Measurements from ENCODE around the gene COL1A2.

DNA sequence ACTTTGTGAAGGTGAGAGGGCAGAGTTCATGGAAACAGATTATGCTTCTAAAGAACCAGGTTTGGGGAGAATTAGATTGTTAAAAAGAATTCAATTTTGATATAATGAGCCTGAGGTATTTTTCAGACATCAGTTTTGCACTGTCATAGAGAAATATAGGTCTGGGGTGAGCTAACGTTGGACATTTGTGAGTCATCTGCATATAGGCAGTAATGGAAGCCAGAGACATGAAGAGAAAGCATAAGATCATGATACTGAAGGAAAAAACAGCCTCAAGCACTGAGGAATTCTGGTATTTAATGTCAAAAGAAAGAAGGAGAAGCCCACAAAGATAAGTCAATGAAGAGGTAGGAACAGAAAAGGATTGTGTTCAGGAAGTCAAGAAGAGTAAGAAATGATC is 32.4 kb upstream of the COL1A2 start:
- no peak for TF ChIP-seq CTCF (IDR thresholded peaks at IDR 0.05; ENCODE audit: insufficient read depth, low read depth, low read length)
- no peak for TF ChIP-seq EZH2 (IDR thresholded peaks at IDR 0.05; ENCODE audit: insufficient read depth, low read length)
